ENCODE measurements around the gene HOXA13.

HOXA13 gene

DNA sequence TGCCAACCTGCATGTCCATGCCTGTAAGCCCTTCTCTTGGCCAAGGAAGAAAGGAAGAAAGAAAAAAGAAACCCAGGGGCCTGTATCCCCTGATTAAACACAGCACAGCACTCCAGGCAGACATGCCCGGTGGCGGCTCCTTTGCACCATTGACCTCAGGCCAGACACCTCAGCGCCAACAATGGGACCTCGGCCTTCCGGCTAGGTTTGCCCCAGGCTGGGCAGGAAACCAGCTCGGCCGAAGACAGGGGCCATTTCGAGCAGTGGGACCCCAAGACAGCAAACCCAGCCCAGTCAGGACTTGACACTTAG is 28.6 kb downstream of the HOXA13 start:
- no peak for DNase-seq (ENCODE audit: low read depth in 2 of 3, low spot score in 1 of 3)

DNA sequence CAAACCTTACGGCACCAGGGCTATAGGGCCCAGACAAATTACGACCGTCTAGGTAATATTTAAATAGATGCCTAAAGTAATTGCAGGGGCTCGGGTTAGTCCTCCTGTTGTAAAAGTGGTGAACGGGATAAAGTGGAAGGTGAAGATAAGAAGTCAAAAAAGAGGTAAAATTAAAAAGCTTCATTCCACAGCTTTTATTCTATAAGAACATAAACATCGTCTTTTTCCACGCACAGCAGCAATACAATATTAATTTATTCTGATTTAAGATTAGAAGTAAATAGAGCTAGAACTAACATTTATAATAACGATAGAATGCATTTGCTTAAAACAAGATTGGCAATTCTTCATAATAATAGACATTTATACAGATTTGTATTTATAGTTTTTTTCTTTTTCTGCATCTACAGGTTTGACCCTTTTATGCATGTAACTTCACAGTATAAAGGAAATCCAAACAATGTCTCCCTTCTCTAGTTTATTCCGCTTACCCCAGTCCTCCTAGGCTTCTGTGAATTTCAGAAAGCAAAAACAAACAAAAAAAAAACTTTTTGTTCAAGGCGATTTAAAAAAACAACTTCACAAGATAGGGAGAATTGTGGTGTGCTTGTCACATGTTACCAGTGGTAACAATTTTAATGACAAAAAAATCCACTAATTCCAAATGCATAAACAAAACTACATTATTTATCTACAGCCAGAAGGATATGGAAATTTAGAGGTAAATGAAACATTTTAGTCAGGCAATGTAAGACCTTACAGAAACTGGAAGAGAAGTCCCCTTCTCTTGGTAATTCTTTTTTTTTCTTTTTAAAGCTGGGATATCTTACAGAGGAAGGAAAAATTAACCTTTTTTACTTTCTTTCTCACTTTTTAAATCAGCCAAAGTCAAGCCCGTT is 29.2 kb downstream of the HOXA13 start:
- DNase-seq (ENCODE audit: low read depth in 2 of 3, low spot score in 1 of 3): no peak

DNA sequence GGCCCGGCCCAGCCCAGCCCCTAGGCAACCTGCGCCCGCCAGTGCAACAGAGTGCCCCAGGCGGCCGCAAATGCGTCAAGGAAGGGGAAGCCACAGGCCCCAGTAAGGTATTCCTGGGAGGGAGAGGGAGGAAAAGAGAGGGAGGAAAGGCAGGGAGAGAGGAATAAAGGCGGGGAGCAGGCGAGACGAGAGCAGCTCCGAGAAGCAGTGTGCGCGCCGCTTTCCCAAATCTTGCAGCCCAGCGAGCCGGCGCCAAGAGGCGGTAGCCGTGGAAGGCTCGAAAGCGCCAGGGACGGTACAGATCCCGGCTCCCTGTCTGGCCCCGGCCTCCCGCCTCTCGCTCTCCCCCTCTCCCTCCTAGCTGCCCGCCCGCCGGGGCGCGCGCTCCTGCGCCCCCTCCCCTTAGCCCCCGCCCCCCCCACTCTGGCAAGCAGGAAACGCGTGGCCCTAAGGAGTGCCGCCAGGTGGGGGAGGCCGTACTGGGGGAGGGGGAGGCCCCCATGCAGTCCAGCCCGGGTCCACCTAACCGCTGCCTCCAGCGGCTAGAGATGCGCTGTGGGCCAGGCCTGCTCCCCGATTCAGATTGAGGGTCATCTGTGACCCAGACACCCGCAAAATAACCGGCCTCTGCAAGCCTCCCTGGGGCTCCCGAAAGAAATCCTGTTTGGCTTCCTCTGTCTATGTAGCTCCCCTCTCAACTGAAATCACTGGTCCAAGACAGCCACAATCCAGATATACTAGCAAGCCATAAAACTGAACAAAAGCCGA is 30.0 kb downstream of the HOXA13 start:
- no peak for DNase-seq (ENCODE audit: low read depth in 2 of 3, low spot score in 1 of 3)

DNA sequence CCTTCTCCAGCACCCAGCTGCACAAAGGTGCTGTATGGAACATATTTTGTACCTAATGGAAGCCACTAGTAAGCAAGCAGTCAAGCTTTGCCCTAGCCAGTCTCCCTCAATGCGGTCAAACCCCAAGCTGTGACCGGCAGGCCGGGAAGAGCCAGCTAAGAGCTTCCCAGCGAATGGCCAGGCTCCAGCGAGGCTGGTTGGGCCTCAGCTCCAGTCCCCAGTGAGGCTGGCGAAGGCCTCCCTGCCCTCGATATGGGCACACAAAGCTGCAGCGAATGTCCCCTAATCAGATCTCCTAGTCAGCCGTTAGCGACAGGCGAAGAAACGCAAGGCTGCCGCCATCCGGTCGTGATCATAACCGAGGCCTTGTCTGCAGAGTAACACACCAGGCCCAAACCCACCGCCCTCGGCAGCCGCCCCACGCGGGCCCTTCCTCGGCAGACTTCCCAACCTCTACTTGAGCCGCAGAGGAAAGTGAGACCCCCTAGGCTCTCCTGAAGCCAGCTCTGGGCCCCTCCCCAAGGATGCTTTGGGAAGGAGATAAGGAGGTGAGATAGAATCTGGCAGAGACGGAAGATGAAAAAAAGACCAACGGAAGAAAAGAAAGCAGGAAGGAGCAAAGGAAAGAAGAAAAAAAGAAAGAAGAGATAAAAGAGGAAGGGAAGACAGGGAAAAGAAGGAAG is 31.5 kb downstream of the HOXA13 start:
- DNase-seq (ENCODE audit: low read depth in 2 of 3, low spot score in 1 of 3): peak in 1 of 3 donors; percentile 22

DNA sequence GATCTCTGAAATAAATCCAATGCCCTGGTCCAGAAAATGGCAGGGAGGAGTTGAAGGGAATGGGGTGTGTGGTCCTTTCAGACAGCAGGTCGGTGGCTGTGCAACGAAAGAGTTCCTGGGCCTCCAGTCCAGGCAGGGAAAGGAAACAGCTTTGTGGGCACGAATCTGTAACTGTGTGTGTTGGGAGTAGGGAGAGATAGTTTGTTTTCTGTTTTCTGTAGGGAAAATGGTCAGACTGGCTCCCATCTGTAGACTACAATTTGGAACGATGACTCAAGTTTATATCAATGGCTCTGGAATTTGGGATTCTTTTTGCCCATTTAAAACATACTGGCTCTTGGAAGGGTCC is 32.0 kb downstream of the HOXA13 start:
- no peak for DNase-seq (ENCODE audit: low read depth in 2 of 3, low spot score in 1 of 3)

DNA sequence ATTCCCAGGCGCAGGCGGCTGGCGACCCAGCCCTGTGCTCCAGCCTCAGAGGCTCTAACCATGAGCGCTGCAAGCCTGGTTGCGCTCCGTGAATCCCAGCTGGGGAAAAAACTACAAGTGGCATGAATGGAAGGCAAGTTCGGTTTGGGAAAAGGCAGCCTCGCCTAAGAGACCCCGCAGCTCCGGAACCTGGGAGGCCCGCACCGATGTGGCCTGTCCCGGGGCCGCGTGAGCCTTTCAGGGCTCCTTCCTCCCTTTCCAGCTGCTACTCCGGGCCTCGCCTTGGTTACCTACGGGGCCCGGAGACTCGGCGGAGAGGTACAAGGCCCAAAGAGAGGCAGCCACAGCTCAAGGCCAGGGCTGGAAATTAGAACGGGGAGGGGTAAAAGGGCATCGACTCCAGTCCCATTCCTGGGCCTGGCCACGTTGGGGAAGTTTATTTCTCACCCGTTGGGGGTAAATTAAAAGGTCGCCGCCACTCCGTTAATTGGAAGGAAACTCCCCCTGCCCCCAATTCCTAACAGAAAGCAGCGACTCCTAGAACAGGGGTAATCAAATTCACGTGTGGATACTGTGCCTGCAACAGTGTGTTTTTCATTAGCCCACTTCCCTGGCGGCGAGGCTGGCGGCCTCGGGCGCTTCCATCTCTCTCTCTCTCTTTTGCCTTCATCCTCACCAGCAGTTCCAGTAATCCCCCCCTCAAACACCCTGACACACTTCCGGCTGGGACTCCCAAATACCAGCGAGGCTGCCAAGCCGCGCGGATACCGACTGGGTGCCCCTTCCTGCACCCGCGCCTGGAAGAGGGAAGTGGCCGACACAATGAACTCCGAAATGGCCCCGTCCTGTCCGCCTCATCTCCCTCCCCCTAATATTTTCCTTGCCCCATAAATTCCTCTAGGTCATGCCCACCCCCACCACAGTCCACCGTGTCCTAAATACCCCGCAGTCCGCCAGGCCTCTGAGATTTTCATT is 33.1 kb downstream of the HOXA13 start:
- DNase-seq (ENCODE audit: low read depth in 2 of 3, low spot score in 1 of 3): no peak

DNA sequence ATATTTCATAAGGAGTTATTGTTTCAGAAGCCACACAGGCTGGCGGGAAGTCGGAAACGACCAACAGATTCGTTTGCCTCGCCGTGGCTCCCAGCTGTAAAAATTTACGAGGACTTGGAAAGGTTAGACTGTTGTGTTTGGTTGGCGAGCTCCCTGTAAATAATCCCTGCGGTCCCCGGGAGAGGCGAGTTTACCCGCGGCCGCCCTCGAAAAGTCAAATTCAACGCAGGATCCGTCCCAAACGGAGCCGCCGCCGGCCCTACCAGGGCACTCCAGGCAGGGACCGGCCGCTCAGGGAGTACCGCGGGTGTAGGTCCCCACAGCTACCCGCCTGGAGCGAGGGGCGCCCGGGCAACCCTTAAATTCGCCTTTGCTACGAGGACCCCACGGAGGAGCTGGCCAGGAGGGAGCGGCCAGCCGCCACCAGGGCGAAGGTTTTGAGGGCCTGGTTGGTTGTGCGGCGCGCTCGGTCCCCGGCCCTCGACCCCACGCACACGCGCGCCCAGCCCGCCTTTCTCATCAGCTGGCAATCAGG is 33.8 kb downstream of the HOXA13 start:
- no peak for DNase-seq (ENCODE audit: low read depth in 2 of 3, low spot score in 1 of 3)

DNA sequence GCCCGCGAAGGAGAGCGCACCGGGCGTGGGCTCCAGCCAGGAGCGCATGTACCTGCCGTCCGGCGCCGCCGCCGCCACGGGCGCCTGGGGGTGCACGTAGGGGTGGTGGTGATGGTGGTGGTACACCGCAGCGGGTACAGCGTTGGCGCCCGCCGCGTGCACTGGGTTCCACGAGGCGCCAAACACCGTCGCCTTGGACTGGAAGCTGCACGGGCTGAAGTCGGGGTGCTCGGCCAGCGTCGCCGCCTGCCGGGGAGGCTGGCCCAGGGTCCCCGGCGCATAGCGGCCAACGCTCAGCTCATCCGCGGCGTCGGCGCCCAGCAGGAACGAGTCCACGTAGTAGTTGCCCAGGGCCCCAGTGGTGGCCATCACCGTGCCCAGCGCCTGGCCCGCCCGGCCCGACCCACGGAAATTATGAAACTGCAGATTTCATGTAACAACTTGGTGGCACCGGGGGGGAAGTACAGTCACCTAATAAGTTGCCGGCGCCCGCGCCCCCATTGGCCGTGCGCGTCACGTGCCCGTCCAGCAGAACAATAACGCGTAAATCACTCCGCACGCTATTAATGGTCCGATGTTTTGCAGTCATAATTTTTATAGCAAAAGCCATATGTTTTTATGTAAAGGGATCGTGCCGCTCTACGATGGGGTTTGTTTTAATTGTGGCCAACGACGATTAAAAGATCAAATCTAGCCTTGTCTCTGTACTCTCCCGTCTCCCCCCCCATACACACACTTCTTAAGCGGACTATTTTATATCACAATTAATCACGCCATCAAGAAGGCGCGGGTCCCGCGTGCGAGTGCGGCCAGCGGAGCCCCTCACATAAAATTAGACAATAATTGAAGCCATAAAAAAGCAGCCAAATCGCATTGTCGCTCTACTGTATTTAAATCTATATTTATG is 34.5 kb downstream of the HOXA13 start, which contains the start of gene HOXA9:
TSS of gene HOXA9 (minus strand) at position 449 of the 907 bp plus-strand sequence. CDS start at position 369, 80 bp downstream.
- no peak for DNase-seq (ENCODE audit: low read depth in 2 of 3, low spot score in 1 of 3)

DNA sequence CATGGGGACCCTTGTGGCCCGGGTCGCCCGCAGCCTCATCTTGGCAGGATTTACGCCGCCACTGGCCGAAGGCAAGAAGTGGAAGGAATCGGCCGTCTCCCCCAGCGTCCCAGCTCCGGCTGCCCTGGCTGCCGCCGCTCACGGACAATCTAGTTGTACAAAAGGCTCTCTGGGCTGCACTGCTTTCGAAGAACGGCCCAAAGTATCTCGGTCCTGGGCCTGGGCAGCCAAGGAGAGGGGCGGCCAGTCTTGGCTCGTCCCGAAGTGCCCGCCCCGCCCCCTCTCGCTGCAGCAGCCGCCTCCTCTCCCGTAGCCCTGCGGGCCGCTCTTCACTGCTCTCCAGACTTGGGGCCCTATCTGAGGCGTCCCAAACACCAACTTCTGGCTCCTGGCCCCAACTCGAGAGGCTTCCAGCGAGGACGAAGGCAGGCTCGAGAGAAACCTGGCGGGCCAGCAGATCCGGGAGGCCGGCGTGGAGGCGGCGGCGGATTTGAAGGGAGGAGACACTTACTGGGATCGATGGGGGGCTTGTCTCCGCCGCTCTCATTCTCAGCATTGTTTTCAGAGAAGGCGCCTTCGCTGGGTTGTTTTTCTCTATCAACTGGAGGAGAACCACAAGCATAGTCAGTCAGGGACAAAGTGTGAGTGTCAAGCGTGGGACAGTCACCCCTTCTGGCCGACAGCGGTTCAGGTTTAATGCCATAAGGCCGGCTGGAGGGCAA is 35.4 kb downstream of the HOXA13 start:
- no peak for DNase-seq (ENCODE audit: low read depth in 2 of 3, low spot score in 1 of 3)

DNA sequence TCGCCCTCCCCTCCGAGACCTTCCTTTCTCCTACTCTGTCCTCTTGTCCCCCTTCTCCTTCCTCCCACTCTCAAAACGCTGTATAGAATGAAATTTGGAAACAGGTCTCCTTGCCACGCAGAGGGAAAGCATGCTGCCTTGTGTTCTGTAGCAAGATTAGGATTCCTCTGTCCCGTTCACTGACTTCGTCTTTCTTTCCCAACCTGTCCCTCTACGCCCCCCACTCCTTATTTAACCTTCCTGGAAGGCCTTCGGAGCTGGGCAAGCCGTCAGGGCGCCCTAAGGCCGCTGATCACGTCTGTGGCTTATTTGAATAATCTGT is 35.9 kb downstream of the HOXA13 start:
- no peak for DNase-seq (ENCODE audit: low read depth in 2 of 3, low spot score in 1 of 3)

DNA sequence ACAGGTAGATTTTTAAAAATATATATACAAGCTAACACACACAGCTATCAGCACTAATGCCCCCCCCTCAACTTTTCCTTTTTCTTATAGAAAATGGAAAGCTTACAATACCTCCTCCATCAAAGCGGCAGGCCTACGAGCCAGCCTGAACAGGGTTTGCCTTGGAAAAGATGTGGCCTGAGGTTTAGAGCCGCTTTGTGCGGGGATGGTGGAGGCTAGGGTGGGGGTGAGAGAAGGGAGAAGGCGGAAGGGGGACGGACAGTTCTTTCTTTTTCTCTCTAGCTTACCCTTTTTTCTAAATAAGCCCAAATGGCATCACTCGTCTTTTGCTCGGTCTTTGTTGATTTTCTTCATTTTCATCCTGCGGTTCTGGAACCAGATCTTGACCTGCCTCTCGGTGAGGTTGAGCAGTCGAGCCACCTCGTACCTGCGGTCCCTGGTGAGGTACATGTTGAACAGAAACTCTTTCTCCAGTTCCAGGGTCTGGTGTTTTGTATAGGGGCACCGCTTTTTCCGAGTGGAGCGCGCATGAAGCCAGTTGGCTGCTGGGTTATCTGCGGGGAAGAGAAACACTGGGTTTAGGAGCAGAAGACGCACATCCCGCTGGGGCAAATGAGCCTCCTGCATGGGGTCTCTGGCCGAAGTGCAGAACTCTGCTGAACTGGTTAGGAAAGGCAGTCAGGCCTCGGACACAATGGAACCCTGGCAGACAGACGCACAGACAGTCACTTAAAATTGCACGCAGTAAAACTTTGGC is 36.4 kb downstream of the HOXA13 start:
- no peak for DNase-seq (ENCODE audit: low read depth in 2 of 3, low spot score in 1 of 3)

DNA sequence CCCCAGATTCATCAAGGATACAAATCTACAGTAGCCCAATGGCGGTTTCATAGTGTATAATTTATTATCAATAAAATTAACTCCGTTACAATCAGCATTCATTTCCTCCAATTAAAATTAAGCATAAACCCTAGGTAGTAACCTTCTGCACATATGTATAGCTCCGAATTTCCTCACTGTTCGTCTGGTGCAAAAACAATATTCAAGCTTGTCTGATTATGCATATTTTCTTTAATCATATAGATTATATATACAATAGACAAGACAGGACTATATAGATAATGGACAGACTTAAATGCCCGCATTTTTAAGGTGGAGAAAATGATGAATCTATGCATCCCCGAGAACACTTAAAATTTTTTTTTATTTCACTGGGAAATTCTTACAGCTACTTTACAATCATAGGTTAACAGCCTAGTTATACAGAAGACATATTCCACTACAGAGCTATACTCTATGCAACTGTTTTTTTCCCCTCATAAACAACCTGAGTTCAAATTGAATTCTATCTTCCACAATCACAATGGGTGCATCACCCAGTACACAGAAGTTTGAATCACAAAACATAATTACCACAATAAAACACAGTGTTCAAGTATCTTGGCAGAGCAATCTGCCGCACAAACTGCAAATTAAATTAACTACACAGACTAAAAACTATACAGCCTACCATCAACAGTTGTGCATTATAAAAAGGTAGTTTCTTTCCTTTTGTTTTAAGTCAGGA is 37.2 kb downstream of the HOXA13 start:
- DNase-seq (ENCODE audit: low read depth in 2 of 3, low spot score in 1 of 3): no peak

DNA sequence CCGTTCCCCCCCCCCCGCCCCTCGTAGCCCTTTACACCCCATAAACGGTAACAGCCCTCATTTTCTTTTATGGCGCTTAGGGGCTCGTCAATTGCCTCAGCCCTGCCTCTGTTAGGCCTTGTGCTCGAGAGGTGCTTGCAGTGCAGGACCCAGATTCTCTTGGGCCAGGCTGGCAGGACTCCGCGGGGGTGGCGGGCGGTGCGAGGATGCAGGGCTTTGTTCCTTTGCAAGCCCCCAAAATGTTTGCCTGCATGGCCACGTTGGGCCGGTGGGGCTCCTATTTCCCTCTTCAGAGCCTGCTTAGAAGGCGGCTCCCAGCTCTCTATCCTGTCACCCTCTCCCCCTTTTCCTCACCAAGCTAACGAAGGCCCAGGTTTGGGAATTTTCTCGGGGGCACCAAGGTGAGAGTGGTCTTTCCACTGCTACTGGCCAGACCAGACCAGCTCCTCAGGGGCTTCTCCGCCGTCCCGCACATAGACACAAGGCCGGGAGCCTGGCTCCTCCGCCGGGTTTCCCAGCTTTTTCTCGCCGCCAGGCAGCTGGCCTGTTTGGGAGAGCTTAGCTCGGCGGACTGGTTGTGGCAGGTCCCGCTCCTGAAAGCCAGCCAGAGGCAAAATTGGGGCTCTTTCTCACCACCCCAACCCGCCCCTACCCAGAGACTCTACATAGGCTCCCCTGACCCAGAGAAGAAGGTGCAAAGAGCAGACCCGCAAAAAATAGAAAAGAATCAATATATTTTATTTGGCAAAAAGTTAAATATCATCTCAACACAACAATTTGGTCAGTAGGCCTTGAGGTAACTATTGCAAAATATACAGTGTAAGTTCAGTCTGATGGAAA is 38.0 kb downstream of the HOXA13 start:
- no peak for DNase-seq (ENCODE audit: low read depth in 2 of 3, low spot score in 1 of 3)

DNA sequence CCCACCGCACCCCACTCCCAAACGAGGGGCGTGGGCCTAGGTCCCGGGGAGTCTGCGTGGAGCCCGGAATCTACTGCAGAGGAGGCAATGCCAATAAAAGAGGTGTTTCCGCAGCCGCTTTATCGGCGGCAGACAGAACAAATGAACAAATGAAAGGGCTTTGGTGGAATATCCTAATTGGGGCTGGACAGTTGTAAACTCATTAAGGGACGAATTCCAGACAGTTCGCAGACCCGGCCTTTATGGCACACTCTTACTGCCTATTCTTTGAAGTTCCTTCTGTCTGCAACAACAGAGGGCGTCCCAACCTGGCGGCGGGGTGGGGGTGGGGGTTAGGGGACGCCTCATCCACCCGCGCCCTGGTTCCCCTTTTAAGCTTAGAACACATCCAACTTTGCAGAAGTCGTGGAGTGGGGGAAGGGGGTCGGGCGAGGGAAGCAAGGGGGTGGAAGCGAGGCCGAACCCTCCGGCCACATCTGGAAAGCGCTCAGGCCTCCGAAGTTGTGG is 38.6 kb downstream of the HOXA13 start:
- DNase-seq (ENCODE audit: low read depth in 2 of 3, low spot score in 1 of 3): no peak

DNA sequence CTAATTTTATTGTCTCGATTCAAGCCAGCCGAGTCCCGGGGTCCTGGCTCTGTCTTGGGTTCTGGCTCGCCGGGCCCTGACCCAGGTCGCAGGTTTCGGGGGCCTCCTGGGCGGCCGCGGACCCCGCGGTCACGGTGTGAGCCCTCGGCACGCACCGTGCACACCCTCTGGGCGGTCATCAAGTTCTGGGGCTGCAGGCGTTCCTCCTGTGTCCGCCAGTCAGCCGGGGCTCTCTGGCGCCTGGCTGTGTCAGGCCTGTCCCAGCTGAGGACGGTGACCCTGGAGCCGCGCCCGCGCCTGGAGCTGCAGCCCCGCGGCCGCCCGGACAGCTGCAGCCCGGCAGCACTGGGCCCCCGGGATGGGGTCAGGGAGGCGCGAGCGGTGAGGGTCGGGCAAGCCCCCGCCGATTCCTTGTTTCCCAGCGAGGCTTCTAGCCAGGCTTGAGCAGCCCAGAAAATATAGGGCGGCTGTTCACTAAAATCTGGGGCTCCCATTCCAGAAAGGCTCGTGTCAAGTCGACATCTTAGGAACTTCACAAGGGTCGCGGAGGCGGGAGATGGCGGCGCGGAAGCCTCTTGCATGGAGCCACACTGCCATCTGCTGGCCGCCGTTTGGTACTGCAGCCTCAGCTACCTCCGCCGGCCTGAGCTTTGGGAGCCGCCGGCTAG is 39.2 kb downstream of the HOXA13 start:
- DNase-seq (ENCODE audit: low read depth in 2 of 3, low spot score in 1 of 3): peak; percentile 69 to 81 (median 79)

DNA sequence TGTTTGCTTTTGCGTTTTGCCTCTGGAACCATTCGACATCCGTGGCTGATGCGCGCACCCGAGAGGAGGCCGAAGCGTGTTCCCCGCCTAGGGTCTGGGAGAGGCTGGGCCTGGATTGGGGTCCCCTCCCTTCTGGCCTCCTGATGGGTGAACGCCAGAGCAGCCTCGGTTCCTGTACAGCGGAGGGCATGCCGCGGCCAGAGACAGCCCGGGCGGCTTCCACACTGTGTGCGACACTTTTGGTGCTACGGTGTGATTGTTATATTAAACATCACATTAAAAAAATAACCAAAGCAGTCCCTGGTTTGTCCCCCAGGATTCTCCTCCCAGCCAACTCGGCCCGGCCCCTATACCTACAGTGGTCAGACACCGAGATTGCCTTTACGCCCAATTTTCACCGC is 39.7 kb downstream of the HOXA13 start:
- DNase-seq (ENCODE audit: low read depth in 2 of 3, low spot score in 1 of 3): no peak
